Right atrium auricular region (tissue), 2 donors: ENCODE results near the gene RPS27L. TPM values are rescaled to one million over a fixed set of nuclear protein-coding genes. Genes with fewer than 3 reads are reported as not detected.

Source experiments
- DNase-seq: peaks from one replicate; pipeline ENCODE4 v3.0.0-alpha.2; 2019; ENCODE audit warnings: low spot score
- H3K27ac ChIP-seq, 2 donors: fragments of 200-600 bp; sonication (generic); 1 replicate in 1 of 2; 2 replicates in 1 of 2; pipeline ENCODE4 v1.5.1; 2016 to 2019
- H3K27me3 ChIP-seq, 2 donors: fragments of 200-600 bp; sonication (generic); one replicate each; pipeline versions ENCODE4 v1.5.1 to v1.6.0; 2017 to 2019
- H3K36me3 ChIP-seq: fragments of 200-600 bp; sonication (generic); one replicate; pipeline ENCODE4 v1.5.1; 2016
- H3K4me1 ChIP-seq, 2 donors: fragments of 200-600 bp; sonication (generic); one replicate each; pipeline versions ENCODE4 v1.5.1 to v1.6.0; 2017 to 2019
- H3K4me3 ChIP-seq, 2 donors: fragments of 200-600 bp; sonication (generic); 1 replicate in 1 of 2; 2 replicates in 1 of 2; pipeline ENCODE4 v1.5.1; 2017 to 2019; ENCODE audit warnings: mild to moderate bottlenecking in 1 of 2, moderate library complexity in 1 of 2
- H3K9me3 ChIP-seq, 2 donors: fragments of 200-600 bp; sonication (generic); one replicate each; pipeline ENCODE4 v1.5.1; 2019
- total RNA-seq, 2 donors: library from RNA; depleted of rRNA; stranded (reverse); fragments of >200 nt; gene quantifications; one replicate each; pipeline ENCODE4 v1.1.0, GENCODE V29; 2016
- TF ChIP-seq, protein P1 (sequence below), 2 donors: fragments of 200-600 bp; sonication (generic); IDR thresholded peaks; one replicate each; pipeline ENCODE4 v1.5.1; 2019; ENCODE audit warnings: antibody characterized with exemption in 2 of 2

RPS27L gene
- total RNA-seq, 2 donors from 2014 or later, result 74.7 to 76.4 TPM

DNA sequence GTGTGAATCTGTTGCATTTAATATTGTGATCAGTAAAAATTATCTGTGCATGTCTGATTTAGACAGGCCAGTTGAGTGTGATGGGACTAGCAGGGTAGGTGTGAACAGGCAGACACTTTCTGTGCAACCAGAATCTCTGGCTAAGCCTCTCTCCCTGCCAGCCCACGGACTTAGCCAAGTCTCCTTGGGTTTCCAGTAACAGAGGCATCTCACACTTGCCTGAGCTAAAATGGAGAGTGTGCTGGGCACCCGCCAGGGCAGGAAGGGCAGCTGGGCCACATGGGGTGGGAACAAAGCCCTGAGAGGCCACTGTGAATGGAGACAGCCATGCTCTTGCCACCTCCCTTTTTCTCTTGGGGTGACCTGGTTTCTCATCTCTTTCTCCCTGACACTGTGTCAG lies 12.5 kb upstream of the RPS27L start:
- no peak overlapping the region for H3K4me3 ChIP-seq
- H3K36me3 ChIP-seq, result no peaks in the 10 kb centered on the region
- TF ChIP-seq, protein P1, sequence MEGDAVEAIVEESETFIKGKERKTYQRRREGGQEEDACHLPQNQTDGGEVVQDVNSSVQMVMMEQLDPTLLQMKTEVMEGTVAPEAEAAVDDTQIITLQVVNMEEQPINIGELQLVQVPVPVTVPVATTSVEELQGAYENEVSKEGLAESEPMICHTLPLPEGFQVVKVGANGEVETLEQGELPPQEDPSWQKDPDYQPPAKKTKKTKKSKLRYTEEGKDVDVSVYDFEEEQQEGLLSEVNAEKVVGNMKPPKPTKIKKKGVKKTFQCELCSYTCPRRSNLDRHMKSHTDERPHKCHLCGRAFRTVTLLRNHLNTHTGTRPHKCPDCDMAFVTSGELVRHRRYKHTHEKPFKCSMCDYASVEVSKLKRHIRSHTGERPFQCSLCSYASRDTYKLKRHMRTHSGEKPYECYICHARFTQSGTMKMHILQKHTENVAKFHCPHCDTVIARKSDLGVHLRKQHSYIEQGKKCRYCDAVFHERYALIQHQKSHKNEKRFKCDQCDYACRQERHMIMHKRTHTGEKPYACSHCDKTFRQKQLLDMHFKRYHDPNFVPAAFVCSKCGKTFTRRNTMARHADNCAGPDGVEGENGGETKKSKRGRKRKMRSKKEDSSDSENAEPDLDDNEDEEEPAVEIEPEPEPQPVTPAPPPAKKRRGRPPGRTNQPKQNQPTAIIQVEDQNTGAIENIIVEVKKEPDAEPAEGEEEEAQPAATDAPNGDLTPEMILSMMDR (IDR thresholded peaks at IDR 0.05), result no peak
- H3K9me3 ChIP-seq, result no peaks in the 10 kb centered on the region
- no peaks in the 10 kb centered on the region for H3K27me3 ChIP-seq
- no peak overlapping the region for H3K27ac ChIP-seq
- H3K4me1 ChIP-seq, result no peaks in the 10 kb centered on the region
- peak; percentile 48 for DNase-seq

DNA sequence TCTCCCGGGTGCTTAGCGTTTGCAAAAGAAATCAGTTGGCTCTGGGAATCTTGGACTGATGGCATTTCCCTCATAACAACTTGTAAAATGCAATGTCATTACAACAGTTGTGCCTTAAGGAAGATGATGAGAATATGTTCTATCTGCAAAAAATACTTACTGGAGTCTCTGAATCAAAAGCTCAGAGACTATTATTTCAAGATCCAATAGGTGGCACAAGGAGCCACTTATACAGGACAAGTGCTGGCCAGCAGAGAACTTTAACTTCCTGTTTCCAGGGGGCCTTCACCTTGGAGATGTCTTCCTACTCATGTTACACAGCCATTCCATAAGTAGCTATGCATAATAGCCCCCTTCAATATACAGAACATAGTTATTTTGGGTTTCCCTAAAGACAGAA lies 8.9 kb upstream of the RPS27L start:
- TF ChIP-seq, protein P1 (IDR thresholded peaks at IDR 0.05), result peak in 1 of 2 donors; percentile 11
- Histone ChIP-seq H3K4me3 (no peak overlapping the region), H3K27me3 (no peaks in the 10 kb centered on the region), H3K27ac (no peak overlapping the region), H3K4me1 (no peaks in the 10 kb centered on the region), H3K9me3 (no peaks in the 10 kb centered on the region), H3K36me3 (no peaks in the 10 kb centered on the region)
- peak; percentile 16 for DNase-seq

DNA sequence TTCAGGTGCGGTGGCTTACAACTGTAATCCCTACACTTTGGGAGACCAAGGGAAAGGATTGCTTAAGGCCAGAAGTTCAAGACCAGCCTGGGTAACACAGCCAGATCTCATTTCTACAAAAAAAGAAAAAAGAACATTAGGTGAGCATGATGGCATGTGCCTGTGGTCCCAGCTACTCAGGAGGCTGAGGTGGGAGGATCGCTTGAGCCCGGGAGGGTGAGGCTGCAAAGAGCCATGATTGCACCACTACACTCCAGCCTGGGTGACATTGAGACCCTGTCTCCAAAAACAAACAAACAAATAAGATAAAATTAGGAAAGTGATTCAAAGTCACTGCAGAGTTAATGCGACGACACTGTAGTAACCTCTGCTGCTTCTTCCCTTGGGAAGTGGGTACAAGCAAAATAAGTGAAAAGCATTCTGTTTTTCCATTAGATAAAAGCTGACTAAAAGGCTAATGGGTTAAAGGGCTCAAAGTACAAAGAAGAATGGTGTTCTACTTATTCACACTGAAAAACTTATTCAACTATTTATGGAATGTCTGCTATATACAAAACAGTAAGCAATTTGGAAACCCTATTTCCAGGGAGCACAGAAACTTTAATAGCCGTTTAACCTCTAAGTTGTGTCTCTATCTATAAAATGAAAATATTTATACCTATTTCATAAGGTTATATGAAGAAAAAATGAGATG lies 8.0 kb upstream of the RPS27L start:
- H3K27ac ChIP-seq, result no peak overlapping the region
- no peak overlapping the region for H3K4me3 ChIP-seq
- TF ChIP-seq, protein P1 (IDR thresholded peaks at IDR 0.05), result no peak
- peak; percentile 9 for DNase-seq
- no peaks in the 10 kb centered on the region for H3K36me3 ChIP-seq
- H3K4me1 ChIP-seq, result no peaks in the 10 kb centered on the region
- H3K27me3 ChIP-seq, result no peaks in the 10 kb centered on the region
- no peaks in the 10 kb centered on the region for H3K9me3 ChIP-seq

DNA sequence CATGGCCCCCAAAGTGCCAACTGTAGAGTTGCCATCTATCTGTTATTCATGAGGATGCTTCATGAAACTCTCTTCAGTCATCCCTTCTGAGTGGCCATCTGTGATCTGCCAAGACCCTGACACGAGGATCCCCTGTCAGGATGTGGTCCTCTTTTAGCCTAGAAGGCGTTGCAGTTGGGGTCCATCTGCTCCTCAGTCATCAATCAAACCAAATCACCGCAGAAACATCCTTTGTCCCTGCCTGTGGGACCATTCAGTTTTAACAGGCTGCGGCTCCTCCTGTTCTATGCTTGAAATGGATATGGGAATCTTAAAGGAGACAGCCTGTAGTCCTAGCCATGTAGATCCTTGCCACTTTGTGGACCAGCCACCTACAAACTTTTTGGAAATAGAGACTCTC lies 5.9 kb upstream of the RPS27L start:
- Histone ChIP-seq H3K27me3 (no peaks in the 10 kb centered on the region), H3K4me3 (no peak overlapping the region), H3K27ac (no peak overlapping the region), H3K4me1 (no peaks in the 10 kb centered on the region), H3K36me3 (no peaks in the 10 kb centered on the region), H3K9me3 (no peaks in the 10 kb centered on the region)
- TF ChIP-seq, protein P1 (IDR thresholded peaks at IDR 0.05), result no peak
- DNase-seq, result peak; percentile 50

DNA sequence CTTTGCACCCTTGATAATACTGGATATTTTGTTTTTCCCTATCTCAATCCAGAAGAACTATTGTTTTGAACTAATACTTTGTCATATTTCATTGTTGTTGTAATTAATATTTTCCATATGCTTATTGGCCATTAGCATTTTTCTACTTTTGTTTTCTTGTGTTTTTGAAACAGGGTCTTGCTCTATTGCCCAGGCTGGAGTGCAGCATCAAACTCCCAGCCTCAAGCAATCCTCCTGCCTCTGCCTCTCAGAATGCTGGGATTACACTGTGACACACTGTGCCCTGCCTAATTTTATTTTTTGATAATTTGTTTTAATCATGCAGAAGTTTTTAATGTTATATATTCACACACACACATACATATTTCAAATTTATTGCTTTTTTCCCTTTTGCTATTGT lies 3.4 kb upstream of the RPS27L start:
- no peaks in the 10 kb centered on the region for H3K9me3 ChIP-seq
- DNase-seq, result no peak
- H3K27ac ChIP-seq, result no peak overlapping the region
- no peak overlapping the region for H3K4me3 ChIP-seq
- peaks cover 0 to 1% of the 10 kb centered on the region in 2 donors for H3K4me1 ChIP-seq
- TF ChIP-seq, protein P1 (IDR thresholded peaks at IDR 0.05), result no peak
- no peaks in the 10 kb centered on the region for H3K36me3 ChIP-seq
- H3K27me3 ChIP-seq, result no peaks in the 10 kb centered on the region
